HepG2 (cell line): ENCODE results near the gene WDR87. TPM values are rescaled to one million over a fixed set of nuclear protein-coding genes. Genes with fewer than 3 reads are reported as not detected.
A peak's percentile ranks its signal among the peaks of the same experiment; 100 is the strongest.

Source experiments
- HDAC2 ChIP-seq: sonication (generic); formaldehyde crosslinking; IDR thresholded peaks from 2 replicates; pipeline ENCODE4 v1.4.0; 2020; ENCODE audit warnings: missing genetic modification reagents
- HES4 ChIP-seq: sonication (generic); formaldehyde crosslinking; IDR thresholded peaks from 2 replicates; pipeline ENCODE4 v1.9.0; 2021; ENCODE audit warnings: mild to moderate bottlenecking, missing genetic modification reagents, borderline replicate concordance
- HNF4G ChIP-seq, 2 experiments: sonication (generic) in 1 of 2; formaldehyde crosslinking in 1 of 2; IDR thresholded peaks; 2 replicates each; pipeline versions ENCODE4 v1.4.0 to v1.6.1; 2011 to 2020; ENCODE audit warnings: borderline replicate concordance in 2 of 2, low read depth in 2 of 2, mild to moderate bottlenecking in 2 of 2, low read length in 1 of 2, missing genetic modification reagents in 1 of 2, moderate library complexity in 1 of 2
- KLF15 ChIP-seq: sonication (generic); formaldehyde crosslinking; IDR thresholded peaks from 2 replicates; pipeline ENCODE4 v1.8.1; 2023; ENCODE audit warnings: borderline replicate concordance, mild to moderate bottlenecking, inconsistent platforms, missing genetic modification reagents, mixed read lengths
- KMT2B ChIP-seq: IDR thresholded peaks from 2 replicates; pipeline ENCODE4 v1.6.1; 2016; ENCODE audit warnings: missing genetic modification reagents, missing compliant biosample characterization
- MAF1 ChIP-seq: sonication (generic); formaldehyde crosslinking; IDR thresholded peaks from 2 replicates; pipeline ENCODE4 v1.5.0; 2020; ENCODE audit warnings: missing genetic modification reagents, borderline replicate concordance
- MED1 ChIP-seq: sonication (generic); formaldehyde crosslinking; IDR thresholded peaks from 2 replicates; pipeline ENCODE4 v1.4.0; 2020; ENCODE audit warnings: missing genetic modification reagents
- PHB2 ChIP-seq: fragments of 450-650 bp; IDR thresholded peaks from 2 replicates; pipeline ENCODE4 v1.6.1; 2018; ENCODE audit not compliant: partially characterized antibody
- SAP130 ChIP-seq: IDR thresholded peaks from 2 replicates; pipeline ENCODE4 v1.6.1; 2016; ENCODE audit warnings: low read depth
- SETDB1 ChIP-seq: sonication (generic); formaldehyde crosslinking; IDR thresholded peaks from 2 replicates; pipeline ENCODE4 v1.5.1; 2020; ENCODE audit warnings: missing genetic modification reagents, mild to moderate bottlenecking, borderline replicate concordance
- STAG1 ChIP-seq: sonication (generic); formaldehyde crosslinking; IDR thresholded peaks from 2 replicates; pipeline ENCODE4 v1.4.0; 2020; ENCODE audit warnings: missing genetic modification reagents
- SYNCRIP ChIP-seq: fragments of 200-400 bp; formaldehyde crosslinking; IDR thresholded peaks from 2 replicates; pipeline ENCODE4 v1.6.1; 2018; ENCODE audit warnings: mild to moderate bottlenecking, low read depth, low read length; ENCODE audit not compliant: insufficient read depth
- TAF1 ChIP-seq: sonication (generic); formaldehyde crosslinking; IDR thresholded peaks from 2 replicates; pipeline ENCODE4 v1.4.0; 2020; ENCODE audit warnings: missing genetic modification reagents
- TSC22D2 ChIP-seq: sonication (generic); formaldehyde crosslinking; IDR thresholded peaks from 2 replicates; pipeline ENCODE4 v1.5.1; 2020; ENCODE audit warnings: missing genetic modification reagents, mild to moderate bottlenecking, borderline replicate concordance
- ZMYM3 ChIP-seq: sonication (generic); formaldehyde crosslinking; IDR thresholded peaks from 2 replicates; pipeline ENCODE4 v1.5.1; 2020; ENCODE audit warnings: mild to moderate bottlenecking, missing genetic modification reagents
- ZNF143 ChIP-seq: sonication (generic); formaldehyde crosslinking; IDR thresholded peaks from 2 replicates; pipeline ENCODE4 v1.4.0; 2020; ENCODE audit warnings: missing genetic modification reagents
- ZNF232 ChIP-seq: sonication (generic); formaldehyde crosslinking; IDR thresholded peaks from 2 replicates; pipeline ENCODE4 v1.4.0; 2020; ENCODE audit warnings: missing genetic modification reagents, borderline replicate concordance
- ZNF282 ChIP-seq: fragments of 450-650 bp; IDR thresholded peaks from 2 replicates; pipeline ENCODE4 v1.6.1; 2018; ENCODE audit not compliant: partially characterized antibody
- ZNF44 ChIP-seq: sonication (generic); formaldehyde crosslinking; IDR thresholded peaks from 2 replicates; pipeline ENCODE4 v1.5.1; 2020; ENCODE audit warnings: mild to moderate bottlenecking, missing genetic modification reagents
- ZNF550 ChIP-seq: sonication (generic); formaldehyde crosslinking; IDR thresholded peaks from 2 replicates; pipeline ENCODE4 v1.4.0; 2020; ENCODE audit warnings: mild to moderate bottlenecking, missing genetic modification reagents, borderline replicate concordance
- ZNF580 ChIP-seq: IDR thresholded peaks from 2 replicates; pipeline ENCODE4 v1.6.1; 2016; ENCODE audit warnings: low read depth, borderline replicate concordance
- ZNF670 ChIP-seq: sonication (generic); formaldehyde crosslinking; IDR thresholded peaks from 2 replicates; pipeline ENCODE4 v1.8.0; 2022; ENCODE audit warnings: mild to moderate bottlenecking, missing genetic modification reagents, borderline replicate concordance
- polyA plus RNA-seq, 8 experiments: library from polyadenylated mRNA; depleted of rRNA in 3 of 8; stranded (reverse) in 7 of 8; unstranded in 1 of 8; fragments of >200 nt; fragmentation: Illumina TruSeq in 4 of 8; extraction: Trizol in 4 of 8; gene quantifications; 2 replicates each; pipeline versions ENCODE4 v1.2.1 to v1.2.3, GENCODE V29; 2011 to 2016; ENCODE audit warnings: low read depth in 4 of 8, missing spikeins in 1 of 8, mixed read lengths in 1 of 8; ENCODE audit not compliant: insufficient read depth in 1 of 8
- total RNA-seq, 5 experiments: library from RNA; depleted of rRNA; stranded (reverse); fragments of >200 nt; fragmentation: Illumina TruSeq; extraction: Trizol; gene quantifications; 2 replicates each; pipeline ENCODE4 v1.2.3, GENCODE V29; 2016; ENCODE audit warnings: low read depth in 1 of 5
- TF ChIP-seq, protein P1 (sequence below): sonication (generic); formaldehyde crosslinking; IDR thresholded peaks from 2 replicates; pipeline ENCODE4 v1.5.0; 2020; ENCODE audit warnings: missing genetic modification reagents

Gene WDR87
- total and polyA plus RNA-seq, 2 of the 13 experiments (the other 11 are each of a cell fraction or from before 2014, with no cell fraction given) = not detected

DNA sequence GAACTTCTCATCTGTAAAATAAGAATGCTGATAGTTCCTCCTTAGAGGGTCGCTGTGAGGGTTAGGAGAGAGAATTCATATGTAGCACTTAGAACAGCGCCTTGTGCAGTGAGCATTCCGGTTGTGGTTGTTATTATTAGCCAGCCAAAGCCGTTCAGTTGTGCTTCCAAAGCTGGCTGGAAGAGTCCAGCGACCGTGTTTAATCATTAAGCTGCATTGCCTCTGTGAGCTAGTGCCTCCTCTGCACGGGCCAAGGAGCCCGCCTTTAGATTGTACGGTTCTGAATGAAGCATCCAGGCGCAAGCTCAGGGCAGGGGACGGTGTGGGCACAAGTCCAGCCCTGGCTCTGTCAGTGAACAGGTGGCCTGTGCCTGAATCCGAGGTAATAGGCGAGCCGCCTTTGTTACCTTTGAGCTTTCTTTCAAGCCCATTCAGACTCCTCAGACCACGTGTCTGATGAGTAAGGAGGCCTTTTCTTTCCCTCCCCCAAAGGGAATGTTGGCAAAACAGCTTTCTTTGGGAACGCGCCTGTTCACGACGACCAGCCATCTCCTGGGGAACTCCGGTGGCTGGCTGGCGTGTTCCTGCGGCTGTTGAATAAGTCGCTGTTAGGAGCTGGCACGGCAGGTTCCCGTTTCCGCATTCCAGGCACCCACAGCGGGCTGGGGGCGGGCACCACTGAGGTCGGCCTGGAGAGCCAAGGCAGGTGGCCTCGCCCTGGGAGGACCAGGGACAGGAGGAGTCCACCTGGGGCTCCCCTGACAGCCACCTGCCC lies 25.7 kb upstream of the WDR87 start (continued):
- TF ChIP-seq, protein P1, sequence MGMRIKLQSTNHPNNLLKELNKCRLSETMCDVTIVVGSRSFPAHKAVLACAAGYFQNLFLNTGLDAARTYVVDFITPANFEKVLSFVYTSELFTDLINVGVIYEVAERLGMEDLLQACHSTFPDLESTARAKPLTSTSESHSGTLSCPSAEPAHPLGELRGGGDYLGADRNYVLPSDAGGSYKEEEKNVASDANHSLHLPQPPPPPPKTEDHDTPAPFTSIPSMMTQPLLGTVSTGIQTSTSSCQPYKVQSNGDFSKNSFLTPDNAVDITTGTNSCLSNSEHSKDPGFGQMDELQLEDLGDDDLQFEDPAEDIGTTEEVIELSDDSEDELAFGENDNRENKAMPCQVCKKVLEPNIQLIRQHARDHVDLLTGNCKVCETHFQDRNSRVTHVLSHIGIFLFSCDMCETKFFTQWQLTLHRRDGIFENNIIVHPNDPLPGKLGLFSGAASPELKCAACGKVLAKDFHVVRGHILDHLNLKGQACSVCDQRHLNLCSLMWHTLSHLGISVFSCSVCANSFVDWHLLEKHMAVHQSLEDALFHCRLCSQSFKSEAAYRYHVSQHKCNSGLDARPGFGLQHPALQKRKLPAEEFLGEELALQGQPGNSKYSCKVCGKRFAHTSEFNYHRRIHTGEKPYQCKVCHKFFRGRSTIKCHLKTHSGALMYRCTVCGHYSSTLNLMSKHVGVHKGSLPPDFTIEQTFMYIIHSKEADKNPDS = no peak
- TF ChIP-seq TAF1 (CRISPR knock-in tag) (peak; percentile 42; the same call in 1 of the 2 replicates), SYNCRIP (no peak), ZMYM3 (CRISPR knock-in tag) (peak; percentile 60; the same call in 1 of the 2 replicates), STAG1 (peak; percentile 3; the same call in 1 of the 2 replicates), HDAC2 (peak; percentile 71), KMT2B (peak; percentile 53; the same call in 1 of the 2 replicates), ZNF232 (CRISPR knock-in tag) (no peak; the same call in 1 of the 2 replicates), ZNF143 (CRISPR knock-in tag) (peak; percentile 40; the same call in 1 of the 2 replicates), MAF1 (CRISPR knock-in tag) (no peak), ZNF670 (CRISPR knock-in tag) (no peak), HES4 (no peak), SETDB1 (CRISPR knock-in tag) (no peak), HNF4G (IDR thresholded peaks at IDR 0.05; ENCODE audit: borderline replicate concordance, low read depth, low read length) (no peak; the same call in 1 of the 2 replicates), HNF4G (CRISPR knock-in tag; IDR thresholded peaks at IDR 0.05; ENCODE audit: borderline replicate concordance, low read depth) (no peak), MED1 (CRISPR knock-in tag) (peak; percentile 47), KLF15 (CRISPR knock-in tag) (no peak), PHB2 (no peak), SAP130 (peak; percentile 87), ZNF550 (peak; percentile 90; the same call in 1 of the 2 replicates), TSC22D2 (CRISPR knock-in tag) (no peak), ZNF580 (no peak), ZNF44 (CRISPR knock-in tag) (no peak), ZNF282 (no peak)
